Rectal smooth muscle tissue (tissue), 1 donor: Measurements from ENCODE around the gene MEX3C.

Experiments
- H3K27ac ChIP-seq: one replicate; pipeline ENCODE4 v1.7.0; 2013; ENCODE audit warnings: low read depth, low read length, inconsistent platforms
- H3K27me3 ChIP-seq: one replicate; pipeline ENCODE4 v1.7.0; 2013; ENCODE audit warnings: low read length; ENCODE audit not compliant: control insufficient read depth, insufficient read depth
- H3K36me3 ChIP-seq: one replicate; pipeline ENCODE4 v1.7.0; 2013; ENCODE audit warnings: low read length; ENCODE audit not compliant: control insufficient read depth, insufficient read depth
- H3K4me1 ChIP-seq: one replicate; pipeline ENCODE4 v1.7.0; 2013; ENCODE audit warnings: low read length; ENCODE audit not compliant: control insufficient read depth, insufficient read depth
- H3K4me3 ChIP-seq: one replicate; pipeline ENCODE4 v1.7.0; 2013; ENCODE audit warnings: low read length
- H3K9ac ChIP-seq: one replicate; pipeline ENCODE4 v1.7.0; 2013; ENCODE audit warnings: low read length

MEX3C gene

DNA sequence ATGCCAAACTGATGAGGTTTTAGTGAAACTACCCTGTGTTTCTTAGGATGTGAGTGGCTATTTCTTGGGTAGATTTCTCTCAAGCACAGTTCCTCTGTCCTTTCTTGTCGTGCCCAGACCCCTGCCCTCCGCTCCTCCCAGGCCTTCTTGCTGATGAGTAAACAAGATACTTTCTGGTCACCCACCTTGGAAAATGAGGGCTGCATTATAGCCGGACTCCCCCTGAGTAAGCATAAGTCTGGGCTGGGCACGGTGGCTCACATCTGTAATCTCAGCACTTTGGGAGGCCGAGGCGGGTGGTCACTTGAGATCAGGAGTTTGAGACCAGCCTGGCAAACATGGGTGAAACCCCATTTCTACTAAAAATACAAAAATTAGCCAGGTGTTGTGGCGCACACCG lies 58.5 kb downstream of the MEX3C start:
- no peaks in the 10 kb centered on the region for H3K27me3 ChIP-seq
- no peak overlapping the region for H3K4me3 ChIP-seq

GRCh38 chr18:51137891-51138290 lies 59.6 kb downstream of the MEX3C start:
- no peaks in the 10 kb centered on the region for H3K36me3 ChIP-seq
- H3K4me3 ChIP-seq = no peak overlapping the region
- H3K9ac ChIP-seq = no peak overlapping the region
- no peak overlapping the region for H3K27ac ChIP-seq
- H3K27me3 ChIP-seq = no peaks in the 10 kb centered on the region
- no peaks in the 10 kb centered on the region for H3K4me1 ChIP-seq

More for the DNA sequence above, 58.5 kb downstream of the MEX3C start:
- Histone ChIP-seq H3K27ac (no peak overlapping the region), H3K36me3 (no peaks in the 10 kb centered on the region), H3K9ac (no peak overlapping the region), H3K4me1 (no peaks in the 10 kb centered on the region)

- Histone ChIP-seq H3K4me3 (no peak overlapping the region), H3K36me3 (no peaks in the 10 kb centered on the region), H3K27me3 (no peaks in the 10 kb centered on the region), H3K27ac (no peak overlapping the region), H3K4me1 (no peaks in the 10 kb centered on the region), H3K9ac (no peak overlapping the region)
Observed at GRCh38 chr18:51137026-51137729, 60.3 kb downstream of the MEX3C start.

- H3K27me3 ChIP-seq = no peaks in the 10 kb centered on the region
- H3K4me3 ChIP-seq = no peak overlapping the region
- H3K27ac ChIP-seq = no peak overlapping the region
- H3K36me3 ChIP-seq = no peaks in the 10 kb centered on the region
- no peak overlapping the region for H3K9ac ChIP-seq
- no peaks in the 10 kb centered on the region for H3K4me1 ChIP-seq
Observed at GRCh38 chr18:51135795-51136194, 61.7 kb downstream of the MEX3C start.

- Histone ChIP-seq H3K9ac (no peak overlapping the region), H3K4me1 (no peaks in the 10 kb centered on the region), H3K27me3 (no peaks in the 10 kb centered on the region), H3K27ac (no peak overlapping the region), H3K4me3 (no peak overlapping the region), H3K36me3 (no peaks in the 10 kb centered on the region)
Observed at GRCh38 chr18:51135364-51135763, 62.1 kb downstream of the MEX3C start.

- Histone ChIP-seq H3K27me3 (no peaks in the 10 kb centered on the region), H3K36me3 (no peaks in the 10 kb centered on the region), H3K4me3 (no peak overlapping the region), H3K9ac (no peak overlapping the region), H3K4me1 (no peaks in the 10 kb centered on the region), H3K27ac (no peak overlapping the region)
Observed at GRCh38 chr18:51134721-51135120, 62.8 kb downstream of the MEX3C start.

GRCh38 chr18:51133580-51134160 lies 63.8 kb downstream of the MEX3C start:
- H3K4me1 ChIP-seq = no peaks in the 10 kb centered on the region
- H3K36me3 ChIP-seq = no peaks in the 10 kb centered on the region
- H3K27me3 ChIP-seq = no peaks in the 10 kb centered on the region
- H3K9ac ChIP-seq = no peak overlapping the region
- no peak overlapping the region for H3K4me3 ChIP-seq
- H3K27ac ChIP-seq = no peak overlapping the region

- Histone ChIP-seq H3K27ac (no peak overlapping the region), H3K4me1 (no peaks in the 10 kb centered on the region), H3K4me3 (no peak overlapping the region), H3K36me3 (no peaks in the 10 kb centered on the region), H3K27me3 (no peaks in the 10 kb centered on the region), H3K9ac (no peak overlapping the region)
Observed at GRCh38 chr18:51132256-51132935, 65.1 kb downstream of the MEX3C start.

DNA sequence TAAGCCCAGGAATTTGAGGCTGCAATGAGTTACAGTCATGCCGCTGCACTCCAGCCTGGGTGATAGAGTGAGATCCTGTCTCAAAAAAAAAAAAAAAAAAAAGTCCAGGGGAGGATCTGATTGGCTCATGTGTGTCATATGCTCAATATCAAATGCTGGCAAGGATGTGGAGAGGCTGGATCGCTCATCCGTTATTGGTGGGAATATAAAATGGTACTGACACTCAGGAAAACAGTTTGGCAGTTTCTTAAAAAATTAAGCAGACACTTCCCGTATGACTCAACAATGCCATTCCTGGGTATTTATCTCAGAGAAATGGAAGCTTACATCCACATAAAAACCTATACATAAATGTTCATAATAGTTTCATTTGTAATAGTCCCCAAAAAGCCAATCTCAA lies 68.9 kb downstream of the MEX3C start:
- Histone ChIP-seq H3K4me3 (no peak overlapping the region), H3K27ac (no peak overlapping the region), H3K36me3 (no peaks in the 10 kb centered on the region), H3K9ac (no peak overlapping the region), H3K27me3 (no peaks in the 10 kb centered on the region), H3K4me1 (no peaks in the 10 kb centered on the region)

GRCh38 chr18:51127664-51128063 lies 69.8 kb downstream of the MEX3C start:
- H3K36me3 ChIP-seq = no peaks in the 10 kb centered on the region
- H3K4me1 ChIP-seq = no peaks in the 10 kb centered on the region
- H3K27me3 ChIP-seq = peaks cover 3% of the 10 kb centered on the region
- no peak overlapping the region for H3K27ac ChIP-seq
- H3K4me3 ChIP-seq = no peak overlapping the region
- H3K9ac ChIP-seq = no peak overlapping the region

- H3K9ac ChIP-seq = no peak overlapping the region
- H3K36me3 ChIP-seq = no peaks in the 10 kb centered on the region
- H3K27me3 ChIP-seq = peaks cover 3% of the 10 kb centered on the region
- no peaks in the 10 kb centered on the region for H3K4me1 ChIP-seq
- no peak overlapping the region for H3K27ac ChIP-seq
- H3K4me3 ChIP-seq = no peak overlapping the region
Observed at GRCh38 chr18:51125976-51126375, 71.5 kb downstream of the MEX3C start.
